Calu3 (cell line): ENCODE measurements around the gene SMIM35. TPM values are rescaled to one million over a fixed set of nuclear protein-coding genes. Genes with fewer than 3 reads are reported as not detected.

Experiments used
- Bru-seq: library from RNA; stranded (reverse); fragments of 400-500 nt; gene quantifications from one replicate; lab custom pipeline; 2021; lab: Mats Ljungman, UMichigan
- BruChase-seq, 2 experiments: library from RNA; stranded (reverse); fragments of 400-500 nt; gene quantifications; one replicate each; lab custom pipeline; 2021; lab: Mats Ljungman, UMichigan
- BruUV-seq: library from RNA; stranded (reverse); fragments of 400-500 nt; replicated peaks from 2 replicates; lab custom pipeline; 2021; lab: Mats Ljungman, UMichigan
- CTCF ChIA-PET: fragments of 300-600 bp; sonication (Branson Sonifier 250); formaldehyde crosslinking; loops from one replicate; lab custom pipeline; 2022; ENCODE audit warnings: antibody characterized with exemption; lab: Charles Lee
- DNase-seq: peaks from one replicate; pipeline ENCODE4 v3.0.0; 2022
- H3K27ac Mint-ChIP-seq: one replicate; pipeline ENCODE4 v1.8.0; 2022; ENCODE audit warnings: mixed read lengths; ENCODE audit not compliant: unreplicated experiment
- H3K27me3 Mint-ChIP-seq: one replicate; pipeline ENCODE4 v1.8.0; 2022; ENCODE audit warnings: mixed read lengths; ENCODE audit not compliant: unreplicated experiment
- H3K36me3 Mint-ChIP-seq: one replicate; pipeline ENCODE4 v1.8.0; 2022; ENCODE audit warnings: mild to moderate bottlenecking, moderate library complexity, mixed read lengths; ENCODE audit not compliant: insufficient read depth, unreplicated experiment
- H3K4me1 Mint-ChIP-seq: one replicate; pipeline ENCODE4 v1.8.0; 2022; ENCODE audit warnings: mild to moderate bottlenecking, low read depth, mixed read lengths; ENCODE audit not compliant: unreplicated experiment
- H3K4me3 Mint-ChIP-seq: one replicate; pipeline ENCODE4 v1.8.0; 2022; ENCODE audit warnings: mild to moderate bottlenecking, low read depth, moderate library complexity, mixed read lengths; ENCODE audit not compliant: unreplicated experiment
- H3K9me3 Mint-ChIP-seq: one replicate; pipeline ENCODE4 v1.8.0; 2022; ENCODE audit warnings: low read depth, mixed read lengths; ENCODE audit not compliant: unreplicated experiment
- CTCF ChIP-seq: fragments of 200-600 bp; IDR thresholded peaks from one replicate; pipeline ENCODE4 v1.8.0; 2022; ENCODE audit warnings: antibody characterized with exemption; ENCODE audit not compliant: unreplicated experiment
- intact Hi-C: fragments of 100-400 bp; cut with micrococcal nuclease; formaldehyde crosslinking; loops from one replicate; pipeline ENCODE4 v1.10.0; 2022; ENCODE audit not compliant: unreplicated experiment
- long read RNA-seq: library from polyadenylated mRNA; stranded (forward); transcript quantifications from one replicate; pipeline ENCODE4 v2.0.0, GENCODE V29; 2022
- total RNA-seq: library from RNA; stranded (reverse); gene quantifications from 2 replicates; pipeline ENCODE4 v1.2.3, GENCODE V29; 2022

SMIM35 gene
- total RNA-seq (not detected in 2 replicates), Bru-seq, nascent RNA (percentile 10 among the genes with signal in this experiment), BruChase-seq, experiment 1, labeled RNA remaining after a 6-hour chase (percentile 8 among the genes with signal in this experiment), BruChase-seq, experiment 2, labeled RNA remaining after a 2-hour chase (percentile 7 among the genes with signal in this experiment)
- long read RNA-seq, partial matches to known transcripts = 0 of 2 reads
- long read RNA-seq, other reads (novel, unspliced or antisense) = 2 of 2 reads

GRCh38 chr11:118086913-118087768, at the start of gene SMIM35:
TSS of gene SMIM35 (minus strand) at chr11:118086963. CDS start at chr11:118086757, 206 bp downstream.
- intact Hi-C loops = no loop called here
- no peak within 1 kb of the TSS for H3K4me3 Mint-ChIP-seq
- CTCF ChIA-PET = no interaction called here
- no peak for DNase-seq
- no peak for TF ChIP-seq CTCF
- no peaks in the 10 kb centered on the region for H3K9me3 Mint-ChIP-seq
- H3K27me3 Mint-ChIP-seq = no peaks in the 10 kb centered on the region
- H3K4me1 Mint-ChIP-seq = peaks cover 8% of the 10 kb centered on the region
- no peak within 1 kb of the TSS for H3K27ac Mint-ChIP-seq
- H3K36me3 Mint-ChIP-seq = peaks cover 9% of the 10 kb centered on the region
- BruUV-seq = no TSS peak

- Mint-ChIP-seq H3K9me3 (no peaks in the 10 kb centered on the region), H3K36me3 (no peaks in the 10 kb centered on the region), H3K27ac (no peak overlapping the region), H3K4me3 (no peak overlapping the region), H3K4me1 (peaks cover 2% of the 10 kb centered on the region), H3K27me3 (peaks cover 66% of the 10 kb centered on the region)
- no peak for DNase-seq
- BruUV-seq = no TSS peak
- intact Hi-C loops = no loop called here
- TF ChIP-seq CTCF = no peak
- CTCF ChIA-PET = no interaction called here
Measured at GRCh38 chr11:118136341-118136740, 49.6 kb upstream of the SMIM35 start.

GRCh38 chr11:118135796-118136165, 49.0 kb upstream of the SMIM35 start:
- no TSS peak for BruUV-seq
- no peaks in the 10 kb centered on the region for H3K9me3 Mint-ChIP-seq
- H3K4me1 Mint-ChIP-seq = peaks cover 8% of the 10 kb centered on the region
- H3K36me3 Mint-ChIP-seq = no peaks in the 10 kb centered on the region
- no peak for DNase-seq
- intact Hi-C loops = no loop called here
- no peak for TF ChIP-seq CTCF
- peaks cover 61% of the 10 kb centered on the region for H3K27me3 Mint-ChIP-seq
- CTCF ChIA-PET = no interaction called here
- no peak overlapping the region for H3K4me3 Mint-ChIP-seq
- no peak overlapping the region for H3K27ac Mint-ChIP-seq

- no TSS peak for BruUV-seq
- Mint-ChIP-seq H3K4me1 (peaks cover 8% of the 10 kb centered on the region), H3K36me3 (no peaks in the 10 kb centered on the region), H3K27ac (no peak overlapping the region), H3K27me3 (peaks cover 55% of the 10 kb centered on the region), H3K4me3 (no peak overlapping the region), H3K9me3 (no peaks in the 10 kb centered on the region)
- TF ChIP-seq CTCF = no peak
- intact Hi-C loops = no loop called here
- CTCF ChIA-PET = no interaction called here
- DNase-seq = no peak
Measured at GRCh38 chr11:118135051-118135795, 48.5 kb upstream of the SMIM35 start.
